NCI-H1092 (cell line): Measurements from ENCODE around the gene CYTIP.

Source experiments
- DNase-seq: peaks from one replicate; lab custom pipeline; 2025; lab: John Stamatoyannopoulos, UW

CYTIP gene

DNA sequence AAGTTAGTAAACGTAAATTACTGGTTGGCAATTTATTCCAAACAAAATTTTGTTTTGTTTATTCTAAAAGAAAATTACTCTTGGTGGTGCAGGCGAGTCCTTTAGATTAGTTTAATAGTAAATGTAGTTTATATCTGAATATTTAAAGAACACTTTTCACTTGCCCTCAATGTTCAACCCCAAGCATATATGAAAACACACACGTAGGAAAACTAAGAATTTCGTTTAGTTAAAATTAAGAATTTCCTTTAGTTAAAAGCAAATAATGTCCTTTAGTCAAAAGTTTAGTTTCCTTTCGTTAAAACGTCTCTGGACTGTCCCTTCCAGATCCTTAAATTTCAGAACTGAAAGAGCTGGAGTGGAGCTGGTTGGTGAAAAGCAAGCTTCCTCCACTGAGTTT, 19.1 kb upstream of the CYTIP start:
- no peak for DNase-seq

DNA sequence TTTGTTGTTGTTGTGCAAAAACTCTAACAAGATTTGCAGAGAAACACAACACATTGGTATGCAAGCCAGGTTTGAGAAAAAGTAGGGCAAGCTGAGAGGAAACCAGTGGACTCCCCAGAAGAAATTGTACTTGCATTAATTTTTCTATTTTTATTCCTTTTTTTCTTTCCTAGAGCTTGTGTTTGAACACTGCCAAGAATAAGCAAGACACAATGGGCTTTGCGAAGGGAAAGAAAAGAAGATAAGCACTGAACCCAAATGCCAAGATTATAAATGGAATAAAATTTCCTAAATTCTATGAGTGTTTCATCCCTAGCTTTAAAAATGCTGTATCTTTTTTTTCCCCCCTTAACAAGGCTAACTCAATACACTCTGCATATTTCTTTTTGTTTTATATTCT, 17.0 kb upstream of the CYTIP start:
- DNase-seq: no peak

DNA sequence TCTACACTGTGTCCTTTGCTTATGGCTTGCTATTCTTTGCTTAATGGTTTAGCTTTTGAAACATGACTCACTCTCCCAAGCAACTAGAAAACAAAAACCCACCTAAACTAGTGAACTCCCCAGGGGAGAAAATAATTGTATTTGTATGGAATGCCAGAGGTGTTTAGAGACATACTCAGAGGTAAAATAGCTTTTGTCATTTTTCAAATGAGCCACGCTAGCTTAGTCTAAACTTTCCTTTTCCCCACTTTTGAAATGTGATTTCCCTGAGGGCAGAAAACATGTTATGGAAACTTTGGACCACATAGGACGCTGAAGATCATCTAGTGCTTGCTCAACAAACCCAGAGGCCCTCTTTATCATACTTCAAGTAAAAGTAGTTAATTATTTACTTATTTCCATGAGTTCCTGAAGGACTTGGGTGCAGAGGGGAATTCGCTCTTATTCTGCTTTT, 16.5 kb upstream of the CYTIP start:
- no peak for DNase-seq

DNA sequence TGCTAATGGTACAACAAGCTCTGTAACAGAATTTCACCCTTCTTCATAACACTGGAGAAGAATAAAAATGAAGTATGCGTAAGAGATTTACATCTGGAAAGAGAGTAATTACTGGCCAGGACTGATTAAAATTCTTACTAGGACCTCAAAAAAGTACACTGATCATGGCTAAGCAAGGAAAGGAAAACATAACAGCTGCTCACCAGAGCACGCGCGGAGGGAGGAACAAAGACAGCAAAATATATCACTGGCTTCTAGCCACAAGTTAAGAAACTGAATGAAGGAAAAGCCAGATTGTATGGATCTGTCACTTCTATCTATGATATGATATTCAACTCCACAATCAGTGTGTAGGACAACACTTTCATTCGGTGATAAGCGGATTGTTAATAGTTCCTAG, 15.6 kb upstream of the CYTIP start:
- no peak for DNase-seq

DNA sequence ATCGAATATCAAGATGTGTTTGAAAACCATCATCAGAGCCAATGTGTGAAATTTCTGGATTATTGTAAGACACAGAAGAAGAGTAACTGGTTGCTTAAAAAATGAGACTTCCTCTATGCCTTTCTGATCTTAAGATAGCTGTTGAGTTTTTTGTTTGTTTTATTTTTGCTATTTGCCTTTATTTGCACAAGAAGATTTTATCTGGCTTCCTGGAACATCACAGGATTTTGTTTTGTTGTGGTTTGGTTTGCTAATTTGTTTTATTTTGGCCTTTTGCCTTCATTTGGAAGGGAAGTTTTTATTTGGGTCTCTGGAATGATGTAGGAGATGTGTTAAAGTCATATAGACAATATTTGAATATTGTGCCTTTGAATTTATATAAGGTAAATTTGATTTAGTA, 3.9 kb upstream of the CYTIP start:
- DNase-seq: no peak

DNA sequence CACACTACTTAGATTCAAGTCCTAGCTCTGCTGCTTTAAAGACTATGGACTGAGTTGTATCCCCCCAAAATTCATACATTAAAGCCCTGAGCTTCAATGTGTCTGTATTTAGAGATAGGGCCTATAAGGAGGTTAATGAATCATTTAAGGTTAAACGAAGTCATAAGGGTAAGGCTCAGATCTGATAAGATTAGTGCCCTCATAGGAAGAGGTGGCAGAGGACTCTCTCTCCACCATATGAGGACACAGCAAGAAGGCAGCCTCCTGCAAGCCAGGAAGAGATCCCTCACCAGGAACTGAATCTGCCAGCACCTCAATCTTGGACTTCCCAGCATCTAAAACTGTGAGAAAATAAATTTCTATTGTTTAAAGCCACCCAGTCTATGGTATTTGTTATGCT, 3.1 kb upstream of the CYTIP start:
- no peak for DNase-seq

DNA sequence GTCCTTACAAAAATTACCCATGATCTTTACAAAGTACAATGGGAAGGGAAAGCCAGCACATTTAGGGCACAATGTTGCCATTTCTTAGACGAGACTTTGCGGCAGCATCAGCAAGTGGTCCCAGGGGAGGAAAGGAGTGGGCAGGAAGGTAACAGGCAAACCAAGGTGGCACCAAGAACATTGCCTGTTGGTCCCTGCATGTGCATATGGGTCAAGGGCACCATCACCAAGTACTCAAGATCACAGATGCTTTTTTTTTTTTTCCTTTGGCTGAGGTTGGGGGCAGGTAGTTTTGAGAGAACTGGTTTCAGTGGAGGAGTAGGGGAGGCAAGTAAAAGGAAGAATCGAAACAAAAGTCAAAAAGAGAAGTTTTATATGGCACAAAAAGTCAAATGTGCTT, 752 bp upstream of the CYTIP start:
- no peak for DNase-seq

DNA sequence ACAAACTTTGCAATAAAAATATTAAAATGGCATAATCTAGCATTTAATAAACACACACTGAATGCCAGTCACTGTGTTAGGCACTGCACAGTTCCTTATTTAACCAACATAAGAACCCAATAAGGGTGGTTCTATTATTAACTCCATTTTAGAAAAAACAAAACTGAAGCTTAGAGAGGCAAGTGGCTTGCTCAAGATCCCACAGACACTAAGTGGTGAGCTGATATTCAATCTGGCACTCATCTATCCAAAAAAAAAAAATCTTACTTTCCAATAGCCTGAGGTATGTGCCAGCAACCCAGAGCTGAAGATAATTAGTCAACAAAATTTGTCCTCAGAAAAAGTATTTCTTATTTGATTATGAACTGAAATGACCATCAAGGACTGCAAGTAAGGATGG, 799 bp downstream of the CYTIP start:
- no peak for DNase-seq

DNA sequence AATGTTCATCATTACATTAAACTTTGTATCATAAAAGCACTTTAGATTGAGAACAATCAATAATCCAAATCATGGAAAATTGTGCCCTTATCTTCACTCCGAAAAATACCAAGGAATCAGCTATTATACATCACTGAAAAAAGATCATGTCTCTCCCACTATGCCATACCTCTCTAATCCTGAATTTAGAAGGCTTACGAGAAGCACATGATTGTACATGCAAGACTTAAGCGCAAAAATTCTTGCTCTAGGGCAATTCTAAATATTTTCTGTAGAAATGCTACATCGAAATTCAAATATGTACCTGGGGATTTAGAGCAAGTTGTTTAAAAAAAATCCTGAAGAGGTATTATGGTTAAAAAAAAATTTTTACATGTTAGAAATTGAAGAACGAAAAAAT, 1.3 kb downstream of the CYTIP start:
- no peak for DNase-seq

DNA sequence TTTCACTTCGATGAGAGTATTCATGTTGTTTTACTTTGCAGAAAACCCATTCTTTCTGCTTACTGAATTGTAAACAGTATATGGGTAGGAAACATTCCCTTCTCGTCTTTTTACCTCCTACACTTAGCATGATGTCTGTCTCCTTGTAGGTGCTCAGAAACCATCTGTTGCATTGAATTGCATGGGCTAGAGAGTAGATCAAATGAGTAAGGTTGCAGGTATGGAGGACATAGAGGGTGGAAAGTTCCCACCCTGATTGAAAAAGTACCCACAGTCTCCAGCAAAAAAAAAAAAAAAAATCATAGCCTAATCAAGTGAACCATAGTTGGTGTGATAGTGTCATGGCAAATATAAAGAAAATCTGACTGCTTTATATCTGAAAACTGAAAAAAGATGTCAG, 1.7 kb downstream of the CYTIP start:
- DNase-seq: no peak

DNA sequence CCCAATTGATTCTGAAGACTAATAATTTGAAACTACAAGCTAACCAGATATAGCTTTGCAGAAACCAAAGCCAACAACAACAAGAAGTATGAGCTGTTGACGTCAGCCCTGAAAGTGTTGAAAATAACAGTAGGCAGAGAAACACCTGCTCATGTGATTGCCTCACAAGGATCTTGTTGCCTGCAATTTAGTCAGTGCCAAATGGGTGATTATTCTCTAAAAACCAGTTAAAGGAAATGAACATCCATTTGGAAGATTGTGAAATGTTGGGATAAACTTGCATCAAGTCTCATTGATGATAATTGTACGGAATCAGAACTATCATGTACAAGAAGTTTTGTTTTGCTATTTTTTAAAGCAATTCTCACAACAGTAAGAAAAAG, 2.8 kb downstream of the CYTIP start:
- no peak for DNase-seq

DNA sequence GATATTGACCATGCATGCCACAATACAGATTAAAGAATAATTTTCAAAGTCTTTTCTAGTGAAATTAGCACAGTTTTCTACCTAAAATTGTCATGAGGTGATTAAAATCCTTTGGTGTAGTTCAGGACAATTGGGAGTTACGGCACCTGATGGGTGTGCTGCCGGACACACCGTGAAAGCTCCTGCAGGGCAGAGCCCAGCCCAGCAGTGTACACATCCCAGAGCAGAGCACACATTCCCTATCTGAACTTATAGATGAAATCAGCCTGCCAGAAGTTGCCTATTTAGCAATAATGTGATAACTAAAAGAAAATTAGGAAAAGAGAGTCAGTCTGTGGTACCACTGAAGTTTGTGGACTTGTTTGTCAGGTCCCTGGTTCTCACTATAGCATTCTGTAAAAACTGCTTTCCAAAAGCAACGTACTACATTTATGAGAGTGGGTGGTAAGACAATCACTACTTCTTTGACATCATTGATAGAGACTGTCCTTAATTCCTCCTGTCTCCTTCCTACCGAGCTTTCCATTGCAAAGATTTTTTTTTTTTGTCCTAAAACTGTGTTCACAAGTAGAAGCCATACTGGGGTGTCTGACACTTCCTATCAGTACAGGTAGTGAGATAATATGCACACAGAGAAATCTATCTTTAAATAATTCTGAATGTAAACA, 3.4 kb downstream of the CYTIP start:
- no peak for DNase-seq

DNA sequence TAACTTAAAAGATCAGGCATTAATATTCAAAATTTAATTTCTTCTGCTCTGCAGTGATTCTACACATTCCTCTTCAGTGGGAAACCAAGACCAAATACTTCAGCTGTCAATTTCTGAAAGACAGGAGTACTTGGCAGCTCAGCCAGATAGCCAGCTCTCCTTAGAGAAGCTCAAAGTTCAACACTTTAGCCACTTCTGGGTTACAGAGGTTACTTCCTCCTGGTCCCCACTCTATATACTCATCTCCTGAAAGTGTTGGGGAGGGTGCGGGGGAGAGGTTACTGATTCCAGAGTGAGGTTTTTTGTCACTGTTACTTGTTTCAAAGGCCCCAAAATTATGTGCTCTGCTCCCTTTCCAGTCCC, 4.1 kb downstream of the CYTIP start:
- DNase-seq: no peak

DNA sequence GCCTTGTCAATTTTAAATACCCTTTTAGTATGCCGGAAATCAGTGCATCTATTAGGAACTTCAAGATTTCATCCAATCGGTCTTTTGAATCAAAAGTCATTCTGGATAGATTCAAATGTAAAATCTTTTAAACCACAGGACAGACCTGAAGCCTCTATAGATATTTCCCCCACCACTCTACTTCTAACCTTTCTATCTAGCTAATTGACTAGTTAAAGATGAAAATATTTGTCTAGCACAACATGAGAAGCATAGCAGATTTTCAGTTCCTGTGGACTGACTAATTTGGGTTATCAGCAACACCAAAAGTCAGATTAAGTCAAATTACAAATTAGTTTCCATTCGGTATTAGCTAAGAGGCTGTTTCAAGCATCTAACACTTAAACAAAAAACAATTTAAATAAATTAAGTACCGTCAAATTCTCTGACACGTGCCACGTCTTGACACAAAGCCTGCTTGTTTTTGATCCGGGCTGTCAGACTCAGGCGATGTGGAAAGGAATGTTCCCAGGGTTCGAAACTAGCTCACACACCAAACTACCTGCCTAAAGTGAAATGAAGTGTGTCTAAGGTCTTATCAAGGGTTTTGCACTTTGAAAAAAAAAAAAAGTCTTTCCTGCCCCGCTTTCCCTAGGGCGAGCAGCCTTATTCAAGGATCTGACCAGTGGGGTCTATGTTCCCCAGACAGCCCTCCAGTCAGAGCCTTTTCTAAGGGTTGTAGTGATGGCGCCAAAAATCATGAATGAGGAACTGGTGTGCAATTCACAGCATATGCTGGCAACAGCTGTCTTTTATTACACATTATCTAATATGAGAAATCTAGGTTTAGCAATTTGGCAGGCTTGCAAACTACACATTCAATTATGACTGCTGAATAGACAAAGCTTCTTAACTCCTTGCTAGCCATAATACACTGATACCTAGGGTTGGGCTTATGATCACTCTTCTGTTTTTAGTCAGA, 4.7 kb downstream of the CYTIP start:
- no peak for DNase-seq

DNA sequence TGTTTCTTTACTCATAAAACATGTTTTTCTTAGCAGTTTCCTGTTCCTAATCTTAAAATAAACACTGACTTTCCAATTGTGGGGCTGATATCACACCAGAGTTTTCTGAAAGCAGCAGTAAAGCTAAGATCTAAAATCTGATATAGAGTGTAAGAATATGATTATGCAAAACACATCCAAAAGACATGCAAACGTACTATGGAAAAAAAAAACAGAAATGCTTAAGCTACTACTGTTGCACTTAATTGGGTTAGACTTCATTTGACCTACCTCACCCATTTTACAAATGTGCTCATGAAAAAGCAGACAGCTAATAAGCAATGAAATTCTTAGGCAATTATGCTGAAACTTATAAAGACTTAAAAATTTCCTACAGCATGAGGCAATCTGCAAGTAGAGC, 10.5 kb downstream of the CYTIP start:
- DNase-seq: no peak

DNA sequence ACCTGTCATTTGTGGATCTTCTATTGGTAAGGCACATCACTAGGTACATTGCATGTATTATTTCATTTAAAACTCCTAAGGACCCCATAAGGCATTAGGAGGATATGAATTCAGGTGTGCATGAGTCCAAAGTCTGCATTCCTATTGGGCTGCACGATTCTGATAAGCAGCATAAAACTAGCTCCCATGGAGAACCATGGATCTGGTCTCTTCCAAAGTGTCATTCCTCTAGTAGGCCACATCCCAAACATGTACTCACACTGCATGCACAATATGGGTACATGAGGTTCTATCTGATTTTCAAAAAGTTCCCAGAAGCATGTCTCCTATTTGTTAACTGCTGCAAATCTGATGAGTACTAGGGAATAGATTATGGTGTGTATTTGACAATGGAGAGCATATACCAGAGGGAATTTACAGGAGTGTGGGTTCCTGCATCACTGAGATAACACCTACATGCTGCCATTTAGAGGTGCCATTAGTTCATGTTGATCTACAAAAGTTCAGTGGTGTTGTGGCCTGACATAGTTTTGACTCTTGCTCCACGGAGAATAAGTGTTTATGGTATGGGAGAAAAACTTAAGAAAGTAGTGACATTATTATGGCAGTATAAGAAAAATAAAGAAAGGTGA, 11.3 kb downstream of the CYTIP start:
- DNase-seq: no peak

DNA sequence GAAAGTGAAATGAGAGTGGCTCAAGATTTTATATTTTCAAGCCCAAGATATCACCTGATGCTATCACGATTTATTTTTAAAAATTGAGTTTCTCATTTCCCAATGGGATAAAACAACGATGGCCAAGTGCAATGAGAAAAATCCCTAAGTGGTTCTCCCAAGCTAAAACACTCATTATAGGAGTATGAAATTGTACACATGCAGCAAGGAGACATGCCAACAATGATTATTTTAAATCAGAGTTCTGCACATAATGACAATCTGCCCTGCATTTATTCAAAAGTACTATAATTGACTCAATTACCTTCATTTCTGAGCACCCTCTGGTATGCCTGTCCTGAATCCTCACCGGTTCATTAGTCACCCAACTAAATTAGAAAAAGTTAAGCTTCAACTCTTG, 12.7 kb downstream of the CYTIP start:
- DNase-seq: no peak

DNA sequence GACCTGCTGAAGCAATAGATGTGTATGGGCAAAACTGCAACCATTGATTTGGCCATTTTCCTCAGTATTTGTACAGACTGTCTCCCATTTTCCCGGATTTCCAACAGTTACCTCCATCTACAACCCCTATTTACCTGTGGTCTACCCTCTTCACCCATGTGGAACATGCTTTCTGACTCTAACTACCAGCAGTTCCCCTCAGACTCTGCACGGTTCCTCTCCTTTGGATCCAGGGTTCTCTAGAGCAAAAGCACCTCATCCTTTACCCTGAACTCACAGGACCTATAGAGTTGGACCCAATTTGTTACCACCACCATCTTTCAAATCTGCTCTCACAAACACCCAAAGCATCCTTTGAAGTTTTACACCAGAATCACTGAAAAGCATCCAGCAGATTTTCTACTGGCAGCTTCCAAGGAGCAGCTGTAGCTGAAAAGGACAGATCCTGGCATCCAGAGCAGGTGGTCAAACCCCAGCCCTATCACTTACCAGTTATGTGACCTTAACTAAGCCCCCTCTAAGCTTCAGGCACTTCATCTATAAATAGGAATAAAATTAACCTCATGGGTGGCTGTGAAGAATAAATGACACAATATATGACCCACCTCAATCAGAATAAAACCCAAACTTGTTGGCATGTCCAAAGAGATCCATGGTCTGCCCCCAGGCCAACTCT, 15.3 kb downstream of the CYTIP start:
- DNase-seq: no peak

DNA sequence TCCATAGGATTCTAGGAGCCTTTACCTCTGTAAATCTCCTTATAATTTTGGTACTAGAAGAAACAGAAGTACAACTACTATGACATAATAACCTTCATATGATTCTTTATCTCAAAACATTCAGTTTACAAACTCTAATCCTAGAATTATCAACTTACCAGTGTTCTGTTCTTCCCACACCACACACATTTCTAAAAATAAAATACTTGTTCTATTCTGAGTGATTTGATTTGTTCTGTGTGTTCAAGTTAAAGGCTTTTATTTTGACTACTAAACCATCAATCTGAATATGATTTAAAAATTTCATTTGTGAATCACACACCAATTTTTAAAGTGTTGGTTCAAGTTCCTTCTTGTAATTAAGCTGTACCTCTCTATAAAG, 16.0 kb downstream of the CYTIP start:
- DNase-seq: no peak

DNA sequence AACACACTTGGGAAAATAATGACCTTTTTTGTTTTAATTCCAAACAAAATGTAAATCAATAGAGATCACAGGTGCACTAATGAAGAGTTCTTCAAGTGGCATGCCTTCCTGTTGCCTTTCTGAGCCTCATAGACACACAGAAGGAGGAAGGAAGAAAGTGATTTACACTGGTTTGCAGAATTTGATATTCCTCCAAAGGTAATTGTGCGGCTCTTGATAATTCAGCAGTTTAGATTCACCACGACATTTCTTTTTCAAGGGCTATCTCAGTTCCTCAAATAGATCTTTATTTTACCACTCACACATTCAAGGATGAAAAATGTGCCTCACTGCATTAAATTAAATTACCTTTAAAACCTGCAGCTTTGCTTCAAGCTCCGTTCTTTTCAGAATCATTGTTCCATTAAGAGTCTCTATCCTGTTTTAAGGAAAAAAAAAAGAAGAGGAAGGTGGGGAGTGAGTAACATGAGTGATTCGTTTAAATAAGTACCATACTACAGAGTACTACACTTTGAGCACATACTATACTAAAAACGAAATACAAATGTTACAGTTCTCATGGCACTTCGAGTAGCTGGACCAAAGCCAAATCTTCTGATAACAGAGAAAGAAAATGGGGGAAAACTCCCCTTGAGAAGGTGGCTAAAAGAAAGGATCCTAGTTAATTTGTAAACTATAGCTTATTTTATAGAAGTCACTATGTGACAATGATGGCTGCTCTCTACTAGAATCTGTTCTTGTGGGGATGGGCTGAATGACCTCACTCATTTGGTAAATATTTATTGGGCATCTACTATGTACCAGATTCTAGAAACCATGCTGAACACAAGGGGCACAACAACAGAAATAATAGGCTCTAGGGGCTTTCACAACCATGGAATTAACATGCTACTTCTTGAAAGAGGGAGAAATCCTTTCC, 16.6 kb downstream of the CYTIP start:
- DNase-seq: no peak

DNA sequence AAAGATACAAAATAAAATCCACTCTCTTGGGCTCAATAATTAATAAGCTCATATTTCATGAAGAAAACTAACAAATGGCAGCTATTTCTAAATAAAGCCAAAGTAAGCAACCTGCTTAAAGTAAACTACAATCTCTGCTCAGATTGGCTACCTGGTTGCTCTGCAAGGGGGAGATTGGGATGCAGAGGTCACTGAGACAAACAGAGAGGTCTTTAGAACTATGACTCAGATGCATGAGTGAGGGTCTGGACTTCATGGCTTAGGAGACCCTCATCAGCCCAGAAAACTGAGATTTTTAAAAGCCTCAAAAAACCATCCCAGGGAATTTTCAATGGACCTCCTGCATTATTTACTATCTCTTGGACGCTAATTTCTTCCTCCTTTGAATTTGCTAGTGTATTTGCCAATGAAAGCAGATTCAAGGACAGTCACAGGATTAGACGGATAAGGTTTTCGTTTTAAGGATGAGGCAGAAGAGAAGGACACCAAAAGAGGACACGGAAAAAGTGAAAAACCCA, 17.4 kb downstream of the CYTIP start:
- DNase-seq: no peak
